GM12873 (cell line): ENCODE data around the gene ZNF565.

ENCODE experiments used
- CTCF ChIP-seq: IDR thresholded peaks from 2 replicates; pipeline ENCODE4 v1.5.1; 2012; ENCODE audit warnings: low read depth, mild to moderate bottlenecking, moderate library complexity, low read length, control low read depth; ENCODE audit not compliant: insufficient read depth; ENCODE audit errors: missing control alignments

ZNF565 gene

GRCh38 chr19:36209372-36209771, 5.1 kb downstream of the ZNF565 start:
- no peak for TF ChIP-seq CTCF

GRCh38 chr19:36207605-36208252, 6.7 kb downstream of the ZNF565 start:
- no peak for TF ChIP-seq CTCF

GRCh38 chr19:36203293-36203692, 11.2 kb downstream of the ZNF565 start:
- no peak for TF ChIP-seq CTCF

- no peak for TF ChIP-seq CTCF
Measured at GRCh38 chr19:36201684-36202083, 12.8 kb downstream of the ZNF565 start.

- TF ChIP-seq CTCF: no peak
Measured at GRCh38 chr19:36198119-36198518, 16.3 kb downstream of the ZNF565 start.

- no peak for TF ChIP-seq CTCF
Measured at GRCh38 chr19:36196249-36196648, 18.2 kb downstream of the ZNF565 start.

- no peak for TF ChIP-seq CTCF
Measured at GRCh38 chr19:36183245-36183628, 31.2 kb downstream of the ZNF565 start.
